Measurements from ENCODE around the gene ZMYM4.

The ZMYM4 gene

DNA sequence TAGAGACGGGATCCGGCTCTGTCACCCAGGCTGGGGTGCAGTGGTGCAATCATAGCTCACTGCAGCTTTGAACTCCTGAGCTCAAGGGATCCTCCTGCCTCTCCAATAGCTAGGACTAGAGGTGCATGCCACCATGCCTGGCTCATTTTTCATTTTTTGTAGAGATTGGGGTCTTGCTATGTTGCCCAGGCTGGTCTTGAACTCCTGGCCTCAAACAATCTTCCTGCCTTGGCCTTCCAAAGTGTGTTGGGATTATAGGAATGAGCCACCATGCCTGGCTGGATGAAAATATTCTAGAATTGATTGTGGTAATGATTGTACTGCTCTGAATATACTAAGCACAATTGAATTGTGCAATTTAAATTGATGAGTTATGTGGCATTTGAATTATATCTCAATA lies 21.9 kb downstream of the ZMYM4 start:
- no peak for TF ChIP-seq CTCF (IDR thresholded peaks at IDR 0.05)

DNA sequence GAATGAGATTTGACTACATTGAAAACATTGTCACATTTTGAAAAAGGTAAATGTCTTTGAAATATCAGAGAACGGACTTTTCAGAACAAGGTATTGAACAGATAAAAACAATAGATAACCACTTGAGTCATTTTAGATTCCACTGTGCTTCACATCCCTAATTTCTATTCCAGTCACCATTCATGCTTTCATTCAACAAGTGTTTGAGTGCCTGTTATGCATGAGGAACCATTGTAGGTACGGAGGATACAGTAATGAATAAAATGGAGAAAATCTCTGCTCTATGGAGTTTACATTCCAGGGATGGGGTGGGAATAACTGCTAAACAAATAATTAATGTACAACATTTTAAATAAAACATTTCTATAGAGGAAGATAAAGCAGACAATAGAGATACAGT lies 26.3 kb downstream of the ZMYM4 start:
- TF ChIP-seq CTCF (IDR thresholded peaks at IDR 0.05) = no peak

- TF ChIP-seq CTCF (IDR thresholded peaks at IDR 0.05) = no peak
These were observed 29.4 kb downstream of the ZMYM4 start for GRCh38 chr1:35297886-35298285.

GRCh38 chr1:35298464-35298863 lies 30.0 kb downstream of the ZMYM4 start:
- no peak for TF ChIP-seq CTCF (IDR thresholded peaks at IDR 0.05)

DNA sequence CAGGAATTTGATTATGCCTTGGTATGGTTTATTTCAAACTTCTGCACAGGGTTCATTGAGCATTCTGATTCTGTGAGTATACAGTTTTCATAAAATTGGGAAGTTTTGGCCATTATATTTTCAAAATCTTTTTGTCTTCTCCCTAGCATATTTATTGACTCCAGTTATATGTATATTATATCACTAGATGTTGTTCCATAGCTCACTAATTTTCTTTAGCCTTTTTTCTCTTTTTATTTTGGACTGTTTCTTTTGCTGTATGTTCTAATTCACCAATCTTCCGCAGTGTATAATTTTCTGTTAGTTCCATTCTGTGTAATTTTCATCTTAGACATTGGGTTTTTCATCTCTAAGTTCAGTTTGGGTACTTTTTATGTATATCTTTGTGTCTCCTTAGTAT lies 31.9 kb downstream of the ZMYM4 start:
- no peak for TF ChIP-seq CTCF (IDR thresholded peaks at IDR 0.05)

DNA sequence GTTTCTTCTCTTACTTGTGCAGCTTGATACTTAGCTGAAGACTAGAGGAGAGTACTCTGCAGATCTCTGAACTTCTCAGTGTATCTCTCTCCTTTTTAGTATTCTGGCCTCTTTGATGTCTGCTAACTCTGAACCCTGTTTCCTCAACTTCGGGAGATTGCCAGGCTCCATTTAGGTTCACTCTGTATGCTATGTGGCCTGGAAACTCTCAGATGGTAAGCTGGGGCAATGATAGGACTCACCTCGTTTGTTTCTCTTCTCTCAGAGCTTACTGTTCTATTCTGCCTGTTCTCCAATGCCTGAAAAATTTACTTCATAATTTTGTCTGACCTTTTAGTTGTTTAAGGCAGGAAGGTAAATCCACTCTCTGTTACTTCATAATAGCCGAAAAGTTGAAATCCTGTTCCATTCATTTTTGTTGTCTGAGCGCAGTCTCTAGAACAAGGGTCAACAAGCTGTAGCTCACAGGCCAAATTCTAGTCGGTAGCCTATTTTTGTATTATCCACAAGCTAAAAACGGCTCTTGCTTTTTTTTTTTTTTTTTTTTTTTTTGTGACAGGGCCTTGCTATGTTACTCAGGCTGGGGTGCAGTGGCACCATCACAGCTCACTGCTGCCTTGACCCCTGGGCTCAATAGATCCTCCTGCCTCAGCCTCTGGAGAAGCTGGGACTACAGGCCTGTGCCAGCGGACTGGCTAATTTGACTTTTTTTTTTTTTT lies 33.3 kb downstream of the ZMYM4 start:
- no peak for TF ChIP-seq CTCF (IDR thresholded peaks at IDR 0.05)

GRCh38 chr1:35305383-35305782 lies 36.9 kb downstream of the ZMYM4 start:
- TF ChIP-seq CTCF (IDR thresholded peaks at IDR 0.05) = no peak

- no peak for TF ChIP-seq CTCF (IDR thresholded peaks at IDR 0.05)
These were observed 47.1 kb downstream of the ZMYM4 start for GRCh38 chr1:35315649-35316048.
